Central memory CD8-positive, alpha-beta T cell (primary cell): ENCODE data around the gene MUC5B.
"Not testable (repeated sequence)": the region's sequence is repeated elsewhere in the genome, so short reads cannot be mapped to it uniquely, and the experiment has no call there.

Experiments used
- ATAC-seq: fragments of 150-1000 bp; cut with Tn5 transposase; replicated peaks from 2 replicates; pipeline ENCODE4 v1.10.0; 2022; ENCODE audit warnings: mild to moderate bottlenecking, moderate FRiP score, moderate number of reproducible peaks; ENCODE audit not compliant: poor library complexity, severe bottlenecking; ENCODE audit errors: extremely low read depth
- DNase-seq, 2 donors: peaks; one replicate each; pipeline ENCODE4 v3.0.0; 2021; ENCODE audit warnings: low spot score in 2 of 2
- H3K27ac Mint-ChIP-seq: one replicate; pipeline ENCODE4 v1.8.0; 2022; ENCODE audit warnings: low read depth, mild to moderate bottlenecking, moderate library complexity, mixed read lengths
- H3K27me3 Mint-ChIP-seq: one replicate; pipeline ENCODE4 v1.8.0; 2022; ENCODE audit warnings: mixed read lengths
- H3K36me3 Mint-ChIP-seq: one replicate; pipeline ENCODE4 v1.8.0; 2022; ENCODE audit warnings: mild to moderate bottlenecking, moderate library complexity, mixed read lengths; ENCODE audit not compliant: insufficient read depth
- H3K4me1 Mint-ChIP-seq: one replicate; pipeline ENCODE4 v1.8.0; 2022; ENCODE audit warnings: mixed read lengths
- H3K4me3 Mint-ChIP-seq: one replicate; pipeline ENCODE4 v1.8.0; 2022; ENCODE audit warnings: mild to moderate bottlenecking, moderate library complexity, mixed read lengths
- H3K9me3 Mint-ChIP-seq: one replicate; pipeline ENCODE4 v1.8.0; 2022; ENCODE audit warnings: mixed read lengths

The MUC5B gene

DNA sequence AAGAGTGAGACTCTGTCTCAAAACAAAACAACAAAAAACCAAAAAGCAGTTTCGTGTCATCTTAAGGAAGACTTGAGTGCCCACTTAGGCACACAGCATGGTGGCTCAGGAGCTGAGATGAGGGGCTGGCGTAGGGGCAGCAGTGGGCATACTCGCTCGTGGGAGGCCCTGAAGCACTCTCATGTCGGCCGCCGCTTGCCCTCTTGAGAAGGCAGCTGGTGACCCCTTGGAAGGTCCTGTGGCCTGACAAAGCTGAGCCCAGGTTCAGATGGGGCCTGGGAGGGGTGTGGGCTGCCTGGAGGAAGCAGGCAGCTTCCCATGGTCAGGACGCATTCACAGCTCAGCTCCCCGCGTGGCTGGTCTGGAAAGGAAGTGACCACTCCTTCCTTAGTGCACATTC is 15.0 kb downstream of the MUC5B start:
- Mint-ChIP-seq H3K36me3 (no peaks in the 10 kb centered on the region), H3K4me3 (no peak overlapping the region), H3K4me1 (no peaks in the 10 kb centered on the region), H3K9me3 (no peaks in the 10 kb centered on the region), H3K27me3 (no peaks in the 10 kb centered on the region), H3K27ac (no peak overlapping the region)
- ATAC-seq (no peak), DNase-seq (no peak)

DNA sequence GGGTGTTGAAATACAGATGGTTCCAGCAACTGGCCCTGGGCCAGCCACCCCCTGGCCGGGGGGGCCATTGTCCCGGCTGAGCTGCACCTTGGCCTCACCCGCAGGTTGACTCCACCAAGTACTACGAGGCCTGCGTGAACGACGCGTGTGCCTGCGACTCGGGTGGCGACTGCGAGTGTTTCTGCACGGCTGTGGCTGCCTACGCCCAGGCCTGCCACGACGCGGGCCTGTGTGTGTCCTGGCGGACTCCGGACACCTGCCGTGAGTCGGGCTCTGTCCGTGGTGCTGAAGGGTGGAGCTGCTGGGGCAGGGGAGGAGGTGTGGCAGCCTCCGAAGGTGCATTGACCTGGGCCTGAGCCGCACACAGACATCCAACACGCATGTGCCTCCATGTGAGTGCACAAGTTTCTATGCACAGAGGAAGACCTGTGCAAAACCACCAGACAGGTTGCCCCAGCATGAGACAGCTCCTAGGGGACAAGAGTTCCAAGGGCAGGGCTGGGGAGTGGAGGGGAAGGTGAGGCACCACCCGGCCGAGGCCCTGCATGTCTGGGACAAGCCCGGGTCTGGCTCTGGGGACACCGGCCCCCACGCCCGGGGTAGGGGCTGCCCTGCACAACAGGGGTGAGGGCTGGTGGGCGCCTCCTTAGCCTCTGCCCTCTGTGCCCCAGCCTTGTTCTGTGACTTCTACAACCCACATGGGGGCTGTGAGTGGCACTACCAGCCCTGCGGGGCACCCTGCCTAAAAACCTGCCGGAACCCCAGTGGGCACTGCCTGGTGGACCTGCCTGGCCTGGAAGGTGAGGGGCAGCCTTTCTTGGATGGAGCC is 16.1 kb downstream of the MUC5B start:
- no peaks in the 10 kb centered on the region for H3K9me3 Mint-ChIP-seq
- DNase-seq (no peak), ATAC-seq (no peak)
- no peaks in the 10 kb centered on the region for H3K4me1 Mint-ChIP-seq
- H3K27me3 Mint-ChIP-seq: no peaks in the 10 kb centered on the region
- H3K4me3 Mint-ChIP-seq: no peak overlapping the region
- H3K27ac Mint-ChIP-seq: no peak overlapping the region
- H3K36me3 Mint-ChIP-seq: no peaks in the 10 kb centered on the region

DNA sequence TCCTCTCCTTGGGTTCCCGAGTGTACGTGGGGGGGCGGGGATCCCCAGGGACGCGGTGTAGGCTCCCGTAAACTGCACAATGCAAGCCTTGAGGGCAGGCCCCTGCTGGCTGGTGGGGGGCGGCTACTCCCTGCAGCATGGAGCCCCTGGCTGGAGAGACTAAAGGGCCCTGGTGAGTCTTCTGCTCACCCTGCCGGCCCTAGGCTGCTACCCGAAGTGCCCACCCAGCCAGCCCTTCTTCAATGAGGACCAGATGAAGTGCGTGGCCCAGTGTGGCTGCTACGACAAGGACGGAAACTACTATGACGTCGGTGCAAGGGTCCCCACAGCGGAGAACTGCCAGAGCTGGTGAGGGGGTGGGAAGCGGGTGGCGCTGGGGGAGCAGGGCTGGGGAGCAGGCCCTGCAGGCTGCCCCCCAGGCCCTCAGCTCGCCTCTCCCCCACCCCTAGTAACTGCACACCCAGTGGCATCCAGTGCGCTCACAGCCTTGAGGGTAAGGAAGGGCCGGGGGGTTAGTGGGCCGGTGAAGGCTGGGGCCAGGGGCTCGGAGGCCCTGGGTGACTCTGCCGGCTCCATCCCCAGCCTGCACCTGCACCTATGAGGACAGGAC is 16.8 kb downstream of the MUC5B start:
- H3K4me1 Mint-ChIP-seq: no peaks in the 10 kb centered on the region
- no peak for DNase-seq

GRCh38 chr11:1240771-1241170 is 17.9 kb downstream of the MUC5B start:
- no peaks in the 10 kb centered on the region for H3K27me3 Mint-ChIP-seq
- no peak overlapping the region for H3K4me3 Mint-ChIP-seq
- H3K4me1 Mint-ChIP-seq: no peaks in the 10 kb centered on the region
- no peaks in the 10 kb centered on the region for H3K36me3 Mint-ChIP-seq
- DNase-seq (no peak), ATAC-seq (no peak)
- H3K27ac Mint-ChIP-seq: no peak overlapping the region
- H3K9me3 Mint-ChIP-seq: no peaks in the 10 kb centered on the region

More for the DNA sequence above, 16.8 kb downstream of the MUC5B start:
- H3K27ac Mint-ChIP-seq: no peak overlapping the region
- no peaks in the 10 kb centered on the region for H3K9me3 Mint-ChIP-seq
- no peak overlapping the region for H3K4me3 Mint-ChIP-seq
- no peaks in the 10 kb centered on the region for H3K36me3 Mint-ChIP-seq
- no peak for ATAC-seq
- H3K27me3 Mint-ChIP-seq: no peaks in the 10 kb centered on the region

- no peak for ATAC-seq
- H3K4me1 Mint-ChIP-seq: no peaks in the 10 kb centered on the region
Measured at GRCh38 chr11:1241706-1242105, 18.8 kb downstream of the MUC5B start.

DNA sequence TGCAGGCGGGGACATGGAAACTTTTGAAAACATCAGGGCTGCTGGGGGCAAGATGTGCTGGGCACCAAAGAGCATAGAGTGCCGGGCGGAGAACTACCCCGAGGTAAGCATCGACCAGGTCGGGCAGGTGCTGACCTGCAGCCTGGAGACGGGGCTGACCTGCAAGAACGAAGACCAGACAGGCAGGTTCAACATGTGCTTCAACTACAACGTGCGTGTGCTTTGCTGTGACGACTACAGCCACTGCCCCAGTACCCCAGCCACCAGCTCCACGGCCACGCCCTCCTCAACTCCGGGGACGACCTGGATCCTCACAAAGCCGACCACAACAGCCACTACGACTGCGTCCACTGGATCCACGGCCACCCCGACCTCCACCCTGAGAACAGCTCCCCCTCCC is 19.4 kb downstream of the MUC5B start:
- no peak for ATAC-seq

More at GRCh38 chr11:1241706-1242105, 18.8 kb downstream of the MUC5B start:
- Mint-ChIP-seq H3K9me3 (no peaks in the 10 kb centered on the region), H3K27me3 (no peaks in the 10 kb centered on the region), H3K4me3 (no peak overlapping the region), H3K27ac (no peak overlapping the region), H3K36me3 (no peaks in the 10 kb centered on the region)
- DNase-seq: no peak

GRCh38 chr11:1242751-1243150 is 19.9 kb downstream of the MUC5B start:
- DNase-seq, H3K36me3 Mint-ChIP-seq, H3K4me3 Mint-ChIP-seq, H3K27ac Mint-ChIP-seq, H3K27me3 Mint-ChIP-seq, H3K9me3 Mint-ChIP-seq, ATAC-seq, H3K4me1 Mint-ChIP-seq: not testable (repeated sequence)

More for the DNA sequence above, 19.4 kb downstream of the MUC5B start:
- Mint-ChIP-seq H3K36me3 (no peaks in the 10 kb centered on the region), H3K27me3 (no peaks in the 10 kb centered on the region), H3K4me1 (no peaks in the 10 kb centered on the region), H3K9me3 (no peaks in the 10 kb centered on the region), H3K4me3 (no peak overlapping the region), H3K27ac (no peak overlapping the region)
- no peak for DNase-seq

DNA sequence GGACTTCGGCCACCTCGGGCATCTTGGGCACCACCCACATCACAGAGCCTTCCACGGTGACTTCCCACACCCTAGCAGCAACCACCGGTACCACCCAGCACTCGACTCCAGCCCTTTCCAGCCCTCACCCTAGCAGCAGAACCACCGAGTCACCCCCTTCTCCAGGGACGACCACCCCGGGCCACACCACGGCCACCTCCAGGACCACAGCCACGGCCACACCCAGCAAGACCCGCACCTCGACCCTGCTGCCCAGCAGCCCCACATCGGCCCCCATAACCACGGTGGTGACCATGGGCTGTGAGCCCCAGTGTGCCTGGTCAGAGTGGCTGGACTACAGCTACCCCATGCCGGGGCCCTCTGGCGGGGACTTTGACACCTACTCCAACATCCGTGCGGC is 20.7 kb downstream of the MUC5B start:
- DNase-seq, H3K4me3 Mint-ChIP-seq, H3K27me3 Mint-ChIP-seq, H3K4me1 Mint-ChIP-seq, H3K27ac Mint-ChIP-seq, H3K9me3 Mint-ChIP-seq, ATAC-seq, H3K36me3 Mint-ChIP-seq: not testable (repeated sequence)

GRCh38 chr11:1244557-1244956 is 21.7 kb downstream of the MUC5B start:
- ATAC-seq, H3K4me3 Mint-ChIP-seq, H3K9me3 Mint-ChIP-seq, H3K36me3 Mint-ChIP-seq, DNase-seq, H3K27me3 Mint-ChIP-seq, H3K4me1 Mint-ChIP-seq, H3K27ac Mint-ChIP-seq: not testable (repeated sequence)

GRCh38 chr11:1245717-1246116 is 22.9 kb downstream of the MUC5B start:
- H3K27me3 Mint-ChIP-seq, DNase-seq, H3K9me3 Mint-ChIP-seq, H3K4me1 Mint-ChIP-seq, H3K36me3 Mint-ChIP-seq, ATAC-seq, H3K4me3 Mint-ChIP-seq, H3K27ac Mint-ChIP-seq: not testable (repeated sequence)

- not testable (repeated sequence) for H3K27ac Mint-ChIP-seq, H3K36me3 Mint-ChIP-seq, H3K27me3 Mint-ChIP-seq, H3K9me3 Mint-ChIP-seq, H3K4me1 Mint-ChIP-seq, DNase-seq, ATAC-seq, H3K4me3 Mint-ChIP-seq
Measured at GRCh38 chr11:1246301-1246700, 23.4 kb downstream of the MUC5B start.

GRCh38 chr11:1247026-1247425 is 24.2 kb downstream of the MUC5B start:
- H3K36me3 Mint-ChIP-seq, H3K27ac Mint-ChIP-seq, ATAC-seq, DNase-seq, H3K4me3 Mint-ChIP-seq, H3K9me3 Mint-ChIP-seq, H3K27me3 Mint-ChIP-seq: not testable (repeated sequence)
- peaks cover 14% of the 10 kb centered on the region for H3K4me1 Mint-ChIP-seq

- H3K4me1 Mint-ChIP-seq: peaks cover 16% of the 10 kb centered on the region
- ATAC-seq, H3K36me3 Mint-ChIP-seq, H3K27me3 Mint-ChIP-seq, DNase-seq, H3K9me3 Mint-ChIP-seq, H3K4me3 Mint-ChIP-seq, H3K27ac Mint-ChIP-seq: not testable (repeated sequence)
Measured at GRCh38 chr11:1248951-1249350, 26.1 kb downstream of the MUC5B start.
